Parathyroid adenoma (tissue), 2 donors: Measurements from ENCODE around the gene PLOD1.
"Not testable (repeated sequence)": the region's sequence is repeated elsewhere in the genome, so short reads cannot be mapped to it uniquely, and the experiment has no call there.

Source experiments
- H2AFZ ChIP-seq: fragments of 300-600 bp; sonication (generic); one replicate; pipeline ENCODE4 v1.7.0; 2017; ENCODE audit warnings: antibody characterized with exemption, mild to moderate bottlenecking
- H3K27ac ChIP-seq: fragments of 300-600 bp; sonication (generic); one replicate; pipeline ENCODE4 v1.7.0; 2017
- H3K27me3 ChIP-seq: fragments of 300-600 bp; sonication (generic); one replicate; pipeline ENCODE4 v1.7.0; 2017; ENCODE audit warnings: low read length; ENCODE audit not compliant: control insufficient read depth, insufficient read depth
- H3K36me3 ChIP-seq: fragments of 300-600 bp; sonication (generic); one replicate; pipeline ENCODE4 v1.7.0; 2017; ENCODE audit warnings: low read length; ENCODE audit not compliant: control insufficient read depth, insufficient read depth
- H3K4me1 ChIP-seq: fragments of 300-600 bp; sonication (generic); one replicate; pipeline ENCODE4 v1.7.0; 2017; ENCODE audit warnings: control low read depth
- H3K4me2 ChIP-seq: fragments of 300-600 bp; sonication (generic); one replicate; pipeline ENCODE4 v1.7.0; 2017; ENCODE audit warnings: low read length
- H3K4me3 ChIP-seq: fragments of 300-600 bp; sonication (generic); one replicate; pipeline ENCODE4 v1.7.0; 2017; ENCODE audit warnings: low read depth, low read length
- H3K79me2 ChIP-seq: fragments of 300-600 bp; sonication (generic); one replicate; pipeline ENCODE4 v1.7.0; 2017; ENCODE audit warnings: control low read depth
- H3K9ac ChIP-seq: fragments of 300-600 bp; sonication (generic); one replicate; pipeline ENCODE4 v1.7.0; 2017; ENCODE audit warnings: mild to moderate bottlenecking
- H3K9me3 ChIP-seq: fragments of 300-600 bp; sonication (generic); one replicate; pipeline ENCODE4 v1.7.0; 2017; ENCODE audit warnings: low read length; ENCODE audit not compliant: control insufficient read depth
- TF ChIP-seq, protein P1 (sequence below): fragments of 300-600 bp; sonication (generic); IDR thresholded peaks from one replicate; pipeline ENCODE4 v1.7.0; 2017; ENCODE audit warnings: antibody characterized with exemption, mild to moderate bottlenecking
- donor health status: primary hyperparathyroidism.

Gene PLOD1

DNA sequence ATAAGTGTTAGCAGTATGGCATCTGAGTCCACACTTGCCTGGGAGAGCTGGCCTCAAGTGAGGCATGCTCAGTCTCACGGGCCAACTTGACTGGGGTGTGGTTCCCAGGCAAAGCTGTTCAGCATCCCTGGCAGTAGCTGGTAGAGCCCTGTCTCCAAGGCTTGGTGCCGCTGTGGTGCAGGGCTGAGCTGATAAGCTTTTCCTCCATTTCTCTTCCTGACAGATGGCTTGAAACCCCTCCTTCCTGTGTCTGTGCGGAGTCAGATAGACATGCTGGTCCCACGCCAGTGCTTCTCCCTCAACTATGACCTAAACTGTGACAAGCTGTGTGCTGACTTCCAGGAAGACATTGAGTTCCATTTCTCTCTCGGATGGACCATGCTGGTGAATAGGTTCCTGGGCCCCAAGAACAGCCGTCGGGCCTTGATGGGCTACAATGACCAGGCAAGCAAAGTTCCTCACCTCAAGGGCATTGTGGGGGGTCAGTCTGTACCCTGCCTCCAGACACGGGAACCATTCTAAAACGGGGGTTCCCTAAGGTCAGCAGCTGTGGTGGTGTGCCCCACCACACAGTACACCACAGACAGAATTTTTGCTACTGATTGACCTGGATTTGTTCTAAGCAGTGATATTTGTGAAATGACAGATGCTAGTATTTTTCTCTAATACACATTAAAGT, 71.1 kb downstream of the PLOD1 start:
- no peak overlapping the region for H3K4me2 ChIP-seq
- TF ChIP-seq, protein P1, sequence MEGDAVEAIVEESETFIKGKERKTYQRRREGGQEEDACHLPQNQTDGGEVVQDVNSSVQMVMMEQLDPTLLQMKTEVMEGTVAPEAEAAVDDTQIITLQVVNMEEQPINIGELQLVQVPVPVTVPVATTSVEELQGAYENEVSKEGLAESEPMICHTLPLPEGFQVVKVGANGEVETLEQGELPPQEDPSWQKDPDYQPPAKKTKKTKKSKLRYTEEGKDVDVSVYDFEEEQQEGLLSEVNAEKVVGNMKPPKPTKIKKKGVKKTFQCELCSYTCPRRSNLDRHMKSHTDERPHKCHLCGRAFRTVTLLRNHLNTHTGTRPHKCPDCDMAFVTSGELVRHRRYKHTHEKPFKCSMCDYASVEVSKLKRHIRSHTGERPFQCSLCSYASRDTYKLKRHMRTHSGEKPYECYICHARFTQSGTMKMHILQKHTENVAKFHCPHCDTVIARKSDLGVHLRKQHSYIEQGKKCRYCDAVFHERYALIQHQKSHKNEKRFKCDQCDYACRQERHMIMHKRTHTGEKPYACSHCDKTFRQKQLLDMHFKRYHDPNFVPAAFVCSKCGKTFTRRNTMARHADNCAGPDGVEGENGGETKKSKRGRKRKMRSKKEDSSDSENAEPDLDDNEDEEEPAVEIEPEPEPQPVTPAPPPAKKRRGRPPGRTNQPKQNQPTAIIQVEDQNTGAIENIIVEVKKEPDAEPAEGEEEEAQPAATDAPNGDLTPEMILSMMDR: no peak
- H3K9me3 ChIP-seq: no peaks in the 10 kb centered on the region
- H2AFZ ChIP-seq: no peak overlapping the region
- H3K27ac ChIP-seq: no peak overlapping the region
- no peaks in the 10 kb centered on the region for H3K79me2 ChIP-seq
- H3K4me3 ChIP-seq: no peak overlapping the region
- H3K4me1 ChIP-seq: no peaks in the 10 kb centered on the region
- no peak overlapping the region for H3K9ac ChIP-seq
- H3K36me3 ChIP-seq: no peaks in the 10 kb centered on the region
- H3K27me3 ChIP-seq: no peaks in the 10 kb centered on the region

DNA sequence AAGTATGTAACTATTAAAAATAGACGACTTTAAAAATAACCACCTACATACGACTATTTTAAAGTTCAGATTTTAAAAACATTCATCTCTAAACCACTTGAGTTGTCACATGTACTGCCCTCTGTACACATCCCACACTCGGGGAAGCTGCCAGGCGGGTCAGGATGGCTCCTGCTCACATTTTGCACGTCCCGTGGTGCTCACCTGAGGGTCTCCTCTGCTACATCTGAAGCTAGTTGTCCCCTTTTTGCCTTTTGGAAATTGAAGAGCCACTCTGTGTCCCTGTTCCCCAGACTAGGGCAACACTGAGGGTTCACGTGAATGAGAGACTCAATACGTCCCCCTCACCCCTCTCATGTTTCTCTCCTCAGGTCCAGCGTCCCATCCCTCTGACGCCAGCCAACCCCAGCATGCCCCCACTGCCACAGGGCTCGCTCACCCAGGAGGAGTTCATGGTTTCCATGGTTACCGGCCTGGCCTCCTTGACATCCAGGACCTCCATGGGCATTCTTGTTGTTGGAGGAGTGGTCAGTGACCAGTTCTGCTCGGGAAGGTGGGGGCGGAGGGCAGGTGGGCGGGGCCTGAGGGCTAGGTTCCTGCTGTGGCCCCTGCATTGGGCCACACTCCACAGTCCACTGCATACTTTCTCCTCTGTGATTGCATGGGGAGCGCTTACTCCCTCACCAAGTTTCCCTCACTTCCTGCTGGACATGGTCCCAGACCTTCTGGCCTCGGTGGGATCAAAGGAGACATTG, 71.8 kb downstream of the PLOD1 start:
- H3K79me2 ChIP-seq: no peaks in the 10 kb centered on the region
- no peak overlapping the region for H3K9ac ChIP-seq
- H3K27me3 ChIP-seq: no peaks in the 10 kb centered on the region
- no peaks in the 10 kb centered on the region for H3K36me3 ChIP-seq
- H3K27ac ChIP-seq: no peak overlapping the region
- no peaks in the 10 kb centered on the region for H3K9me3 ChIP-seq
- H3K4me2 ChIP-seq: no peak overlapping the region
- H3K4me1 ChIP-seq: peaks cover 2% of the 10 kb centered on the region
- H2AFZ ChIP-seq: no peak overlapping the region
- TF ChIP-seq, protein P1: no peak
- no peak overlapping the region for H3K4me3 ChIP-seq

DNA sequence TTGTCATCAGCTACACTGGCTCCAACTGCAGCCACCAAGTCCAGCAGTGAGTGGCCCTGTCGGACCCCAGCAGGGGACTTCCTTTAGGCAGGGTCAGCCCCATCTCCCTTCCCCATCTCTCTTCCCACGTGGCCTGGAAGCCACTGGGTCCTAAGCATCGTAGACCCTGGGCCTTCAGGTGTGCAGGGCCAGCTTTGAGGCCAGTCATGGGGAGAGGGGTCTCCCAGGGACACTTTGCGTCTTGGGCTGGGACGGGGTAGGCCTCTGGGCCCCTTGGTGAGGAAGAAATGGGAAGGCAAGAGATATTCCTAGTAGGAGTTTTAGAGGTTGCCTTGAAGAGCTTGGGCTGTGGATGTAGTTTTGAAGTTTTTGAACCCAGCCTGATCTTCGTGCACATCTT, 72.7 kb downstream of the PLOD1 start:
- TF ChIP-seq, protein P1: no peak
- H2AFZ ChIP-seq: no peak overlapping the region
- H3K27me3 ChIP-seq: no peaks in the 10 kb centered on the region
- no peaks in the 10 kb centered on the region for H3K9me3 ChIP-seq
- H3K79me2 ChIP-seq: no peaks in the 10 kb centered on the region
- H3K27ac ChIP-seq: no peak overlapping the region
- H3K4me3 ChIP-seq: no peak overlapping the region
- H3K4me1 ChIP-seq: peaks cover 8% of the 10 kb centered on the region
- H3K4me2 ChIP-seq: no peak overlapping the region
- H3K9ac ChIP-seq: no peak overlapping the region
- H3K36me3 ChIP-seq: no peaks in the 10 kb centered on the region

DNA sequence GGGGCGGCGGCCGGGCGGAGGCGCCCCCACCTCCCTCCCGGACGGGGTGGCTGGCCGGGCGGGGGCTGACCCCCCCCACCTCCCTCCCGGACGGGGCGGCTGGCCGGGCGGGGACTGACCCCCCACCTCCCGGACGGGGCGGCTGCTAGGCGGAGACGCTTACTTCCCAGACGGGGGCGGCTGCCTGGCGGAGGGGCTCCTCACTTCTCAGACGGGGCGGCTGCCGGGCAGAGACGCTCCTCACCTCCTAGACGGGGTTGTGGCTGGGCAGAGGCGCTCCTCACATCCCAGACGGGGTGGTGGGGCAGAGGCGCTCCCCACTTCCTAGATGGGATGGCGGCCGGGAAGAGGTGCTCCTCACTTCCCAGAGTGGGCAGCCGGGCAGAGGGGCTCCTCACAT, 73.8 kb downstream of the PLOD1 start:
- H3K4me2 ChIP-seq, H3K36me3 ChIP-seq, H3K79me2 ChIP-seq, H3K27ac ChIP-seq, H2AFZ ChIP-seq, H3K4me3 ChIP-seq, H3K9me3 ChIP-seq, H3K27me3 ChIP-seq, H3K9ac ChIP-seq: not testable (repeated sequence)
- H3K4me1 ChIP-seq: peaks cover 13% of the 10 kb centered on the region

DNA sequence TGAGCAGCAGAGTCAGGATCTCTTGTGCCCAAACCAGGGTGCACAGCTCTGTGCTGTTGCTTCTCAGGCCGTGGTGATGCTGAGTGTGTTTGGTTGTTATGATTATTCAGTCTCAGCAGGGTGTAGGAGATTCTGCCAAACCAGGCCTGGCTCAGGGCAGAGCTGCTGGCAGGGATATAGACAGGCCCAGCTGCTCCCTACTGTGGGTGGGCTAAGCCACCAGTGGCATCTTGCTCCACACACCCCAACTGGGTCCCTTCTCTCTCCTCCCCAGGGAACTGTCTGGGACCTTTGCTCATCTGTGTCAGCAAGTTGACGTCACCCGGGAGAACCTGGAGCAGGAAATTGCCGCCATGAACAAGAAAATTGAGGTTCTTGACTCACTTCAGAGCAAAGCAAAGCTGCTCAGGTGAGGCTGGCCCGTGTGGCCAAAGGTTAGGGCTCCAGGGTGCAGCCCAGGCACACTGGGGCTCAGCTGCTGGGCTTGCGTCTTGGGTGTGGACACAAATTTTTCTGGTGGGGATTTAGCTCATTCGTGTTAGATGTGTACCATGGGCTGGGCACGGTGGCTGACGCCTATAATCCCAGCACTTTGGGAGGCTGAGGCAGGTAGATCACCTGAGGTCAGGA, 74.9 kb downstream of the PLOD1 start:
- Histone ChIP-seq H3K9me3 (no peaks in the 10 kb centered on the region), H3K9ac (no peak overlapping the region), H3K4me2 (no peak overlapping the region), H3K27ac (no peak overlapping the region), H3K36me3 (no peaks in the 10 kb centered on the region), H2AFZ (no peak overlapping the region), H3K4me3 (no peak overlapping the region), H3K27me3 (no peaks in the 10 kb centered on the region), H3K4me1 (peaks cover 13% of the 10 kb centered on the region), H3K79me2 (no peaks in the 10 kb centered on the region)
- TF ChIP-seq, protein P1: no peak
